Fibroblast of skin of back (primary cell): ENCODE results near the gene ARRB1. TPM values are rescaled to one million over a fixed set of nuclear protein-coding genes. Genes with fewer than 3 reads are reported as not detected.
"Not testable (repeated sequence)": the region's sequence is repeated elsewhere in the genome, so short reads cannot be mapped to it uniquely, and the experiment has no call there.

Experiments used
- DNase-seq: peaks from one replicate; pipeline ENCODE4 v3.0.0-alpha.2; 2013
- polyA plus RNA-seq, 2 experiments: library from polyadenylated mRNA; unstranded; fragments of 120-200 nt; gene quantifications; one replicate each; pipeline ENCODE4 v1.2.1, GENCODE V29; 2013; ENCODE audit not compliant: insufficient read length in 2 of 2

The ARRB1 gene
- polyA plus RNA-seq (2013, experiment 1 of 2; ENCODE audit: insufficient read length): 3.8 TPM
- polyA plus RNA-seq (2013, experiment 2 of 2; ENCODE audit: insufficient read length): 5.0 TPM

DNA sequence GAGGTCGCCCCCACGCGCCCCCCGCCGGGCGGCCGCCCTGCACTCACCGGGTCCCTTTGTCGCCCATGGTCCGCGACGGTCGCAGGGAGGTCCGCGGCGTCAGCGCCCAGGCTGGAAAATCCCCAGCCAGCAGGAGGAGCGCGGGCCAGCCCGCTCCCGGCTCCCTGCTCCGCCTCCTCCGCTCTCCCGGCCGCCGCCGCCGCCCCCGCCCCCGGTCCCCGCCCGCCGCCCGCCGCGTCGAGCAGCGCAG, at the start of gene ARRB1:
Gene ARRB1 (minus strand): TSS at position 121 of the 250 bp plus-strand sequence. CDS start 54 bp downstream, at position 67.
- peak; percentile 46 for DNase-seq

DNA sequence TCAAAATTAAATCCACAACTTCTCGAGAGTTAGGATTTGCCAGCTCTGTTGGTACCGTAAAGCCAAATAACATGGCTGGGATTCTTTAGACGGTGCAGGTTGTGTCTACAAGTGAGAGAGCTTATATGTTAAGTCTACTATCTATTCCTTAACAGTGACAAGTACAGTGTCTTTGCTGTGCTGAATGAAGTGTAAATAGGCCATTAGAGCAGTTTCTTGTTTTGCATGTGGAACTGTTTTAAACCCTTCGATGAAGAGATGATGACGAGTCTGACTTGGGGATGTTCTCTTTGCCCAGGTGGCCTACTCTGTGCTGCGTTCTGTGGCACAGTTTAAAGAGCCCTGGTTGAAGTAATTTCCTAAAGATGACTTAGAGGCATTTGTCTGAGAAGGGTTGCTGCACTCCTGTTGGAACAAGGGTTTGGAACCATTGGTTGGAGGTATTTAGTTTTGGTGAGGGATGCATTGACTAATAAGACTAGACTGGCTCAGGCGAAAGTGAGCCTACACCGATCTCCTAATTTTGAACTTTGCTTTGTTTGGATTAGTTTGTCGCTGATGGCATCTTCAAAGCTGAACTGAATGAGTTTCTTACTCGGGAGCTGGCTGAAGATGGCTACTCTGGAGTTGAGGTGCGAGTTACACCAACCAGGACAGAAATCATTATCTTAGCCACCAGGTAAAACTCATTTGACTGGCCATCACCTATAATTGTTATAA, 48.8 kb upstream of the ARRB1 start:
- no peak for DNase-seq

DNA sequence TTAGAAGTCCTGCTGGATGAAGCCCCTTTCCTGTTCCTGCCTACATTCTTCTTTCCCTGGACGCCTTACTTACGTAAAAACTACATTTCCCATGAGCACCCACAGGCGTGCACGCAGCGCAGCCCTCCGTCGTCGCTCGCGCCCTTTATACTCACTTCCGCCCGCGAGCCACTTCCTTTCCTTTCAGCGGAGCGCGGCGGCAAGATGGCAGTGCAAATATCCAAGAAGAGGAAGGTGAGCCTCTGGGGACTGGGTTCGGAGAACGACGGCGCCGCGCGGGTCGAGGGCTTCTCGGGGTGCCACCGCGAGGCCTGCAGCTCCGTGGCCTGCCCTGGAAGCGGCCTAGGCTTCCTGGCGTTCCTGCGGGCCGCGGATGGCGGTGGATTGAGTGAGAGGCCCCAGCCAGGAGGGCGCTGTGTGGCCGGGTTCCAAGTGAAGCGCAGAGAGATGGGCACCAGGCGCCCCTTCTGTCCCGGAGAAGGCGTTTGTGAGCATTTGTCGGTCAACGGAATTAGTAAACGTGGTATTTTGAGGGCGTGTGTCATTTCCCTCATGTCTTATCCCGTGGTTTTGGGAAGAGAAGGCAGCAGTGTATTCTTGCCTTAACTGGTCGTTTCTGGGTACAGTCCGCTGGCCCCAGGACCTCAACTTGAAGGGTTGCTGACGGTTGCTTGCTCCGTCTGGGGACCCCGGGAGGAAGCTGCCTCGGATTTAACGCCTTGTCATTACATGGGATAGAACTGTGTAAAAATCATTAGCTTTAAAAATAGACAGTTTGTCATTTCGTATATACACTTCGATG, 48.1 kb upstream of the ARRB1 start, which contains the start of gene RPS3:
Gene RPS3 (plus strand): TSS at position 175 of the 802 bp plus-strand sequence. CDS start 30 bp downstream, at position 205.
- peak; percentile 92 for DNase-seq

DNA sequence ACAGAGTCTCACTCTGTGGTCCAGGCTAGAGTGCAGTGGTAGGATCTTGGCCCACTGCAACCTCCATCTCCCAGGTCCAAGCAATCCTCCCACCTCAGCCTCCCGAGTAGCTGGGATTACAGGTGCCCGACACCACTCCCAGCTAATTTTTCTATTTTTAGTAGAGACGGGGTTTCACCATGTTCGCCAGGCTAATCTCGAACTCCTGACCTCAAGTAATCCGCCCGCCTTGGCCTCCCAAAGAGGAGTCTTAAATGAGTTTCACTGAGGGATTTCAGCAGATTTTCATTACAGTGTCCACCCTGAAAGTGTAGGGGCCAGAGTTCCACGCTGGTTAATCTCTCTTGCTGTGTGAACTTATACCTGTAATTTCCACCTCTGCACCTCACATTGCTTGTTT, 47.4 kb upstream of the ARRB1 start:
- DNase-seq: no peak

DNA sequence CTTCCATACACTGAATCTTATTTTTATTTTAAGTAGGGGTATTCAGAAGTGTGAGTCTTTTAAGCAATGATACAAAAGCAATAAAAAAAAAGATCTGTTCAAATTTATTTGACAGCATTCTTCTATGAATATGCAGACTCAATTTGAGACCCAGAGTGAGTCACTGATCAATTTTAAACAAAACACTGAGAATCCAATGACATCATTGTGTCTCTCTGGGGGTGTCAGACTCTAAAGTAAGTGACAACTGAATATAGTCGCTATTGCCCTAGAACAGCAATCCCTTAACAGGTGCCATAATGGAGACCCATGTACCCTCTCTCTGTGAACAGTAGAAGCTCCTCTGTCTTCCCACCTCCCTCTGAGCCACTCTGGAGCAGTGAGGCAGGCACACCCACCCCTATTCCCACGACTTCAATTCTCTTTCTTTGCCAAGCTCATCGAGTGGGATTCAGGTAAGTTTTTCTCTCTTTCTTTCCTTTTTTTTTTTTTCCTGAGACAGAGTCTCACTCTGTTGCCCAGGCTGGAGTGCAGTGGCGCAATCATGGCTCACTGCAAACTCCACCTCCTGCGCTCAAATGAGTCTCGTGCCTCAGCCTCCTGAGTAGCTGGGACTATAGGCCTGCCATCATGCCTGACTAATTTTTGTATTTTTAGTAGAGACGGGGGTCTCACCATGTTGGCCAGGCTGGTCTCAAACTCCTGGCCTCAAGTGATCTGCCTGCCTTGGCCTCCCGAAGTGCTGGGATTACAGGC, 42.8 kb upstream of the ARRB1 start:
- peak; percentile 43 for DNase-seq

DNA sequence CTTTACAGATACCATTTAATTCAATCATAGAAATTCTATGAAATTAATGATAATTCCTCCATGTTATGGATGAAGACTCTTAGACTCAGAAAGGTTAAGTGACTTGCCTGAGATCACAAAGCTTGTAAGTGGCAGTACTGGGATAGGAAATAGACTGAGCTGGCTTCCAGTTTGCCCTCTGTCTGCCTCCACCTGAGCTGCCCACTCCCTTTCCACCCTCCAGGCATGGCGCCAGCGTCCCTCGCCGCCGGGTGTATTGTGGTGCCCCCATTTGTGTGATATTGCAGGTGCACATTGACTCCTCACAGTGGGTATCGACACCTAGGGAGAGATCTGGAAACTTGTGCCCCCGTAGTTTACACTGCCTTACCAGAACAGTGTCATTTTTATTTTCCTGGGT, 38.5 kb upstream of the ARRB1 start:
- no peak for DNase-seq

DNA sequence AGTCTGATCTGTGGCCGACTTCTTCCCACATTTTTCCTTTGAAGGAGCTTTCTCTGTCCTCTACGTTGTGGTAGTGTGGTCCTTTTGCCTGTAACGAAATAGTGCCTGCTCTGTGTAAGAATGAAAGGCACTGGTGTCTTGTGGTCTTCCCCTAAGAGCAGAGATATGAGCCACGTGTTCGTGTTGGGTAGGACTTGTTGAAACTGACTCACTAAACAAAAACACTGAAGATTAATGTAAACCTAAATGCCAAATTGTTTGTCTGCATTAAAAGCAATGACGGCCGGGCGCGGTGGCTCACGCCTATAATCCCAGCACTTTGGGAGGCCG, 37.8 kb upstream of the ARRB1 start:
- DNase-seq: no peak

DNA sequence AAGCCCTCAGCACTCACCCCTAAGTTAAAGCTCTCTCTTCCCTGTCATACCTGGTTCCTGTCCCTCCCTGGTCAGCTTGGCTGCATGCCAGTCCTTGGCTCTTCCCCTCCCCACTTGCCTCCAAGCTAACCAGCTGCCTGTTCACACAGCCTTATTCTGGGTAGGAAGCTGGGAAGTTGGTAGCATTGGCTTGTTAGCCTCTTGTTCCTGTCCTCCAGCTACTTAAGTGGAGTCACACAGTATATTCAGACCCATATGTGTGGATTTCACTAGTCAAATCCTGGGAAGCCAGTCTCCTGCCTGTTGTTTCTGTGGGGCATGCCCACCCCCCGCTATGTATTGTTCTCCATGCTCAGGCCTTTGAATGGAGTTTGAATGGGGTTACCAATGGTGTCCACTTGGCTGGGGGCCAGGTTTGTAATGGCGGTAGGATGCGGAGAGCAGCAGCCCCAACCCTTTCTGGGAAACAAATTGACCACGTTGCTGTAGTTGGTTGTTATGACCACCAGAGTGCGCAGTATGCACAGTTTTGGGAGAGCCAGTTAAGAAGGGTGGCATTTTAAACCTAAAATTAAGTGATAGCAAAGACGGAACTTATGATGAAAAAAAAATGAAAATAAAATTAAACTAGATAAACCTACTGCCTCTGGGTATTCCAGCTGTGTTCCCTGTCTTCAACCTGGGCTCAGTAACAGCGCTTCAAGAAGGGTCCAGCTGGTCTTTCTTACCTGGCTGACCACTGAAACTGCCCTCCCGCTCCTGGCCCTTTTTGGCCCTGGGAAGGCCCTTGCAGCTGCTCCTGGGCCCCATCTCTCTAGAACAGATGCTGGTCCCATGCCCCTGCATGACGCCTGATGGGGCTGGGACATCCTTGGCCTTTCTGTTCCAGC, 37.2 kb upstream of the ARRB1 start:
- DNase-seq: peak; percentile 78

DNA sequence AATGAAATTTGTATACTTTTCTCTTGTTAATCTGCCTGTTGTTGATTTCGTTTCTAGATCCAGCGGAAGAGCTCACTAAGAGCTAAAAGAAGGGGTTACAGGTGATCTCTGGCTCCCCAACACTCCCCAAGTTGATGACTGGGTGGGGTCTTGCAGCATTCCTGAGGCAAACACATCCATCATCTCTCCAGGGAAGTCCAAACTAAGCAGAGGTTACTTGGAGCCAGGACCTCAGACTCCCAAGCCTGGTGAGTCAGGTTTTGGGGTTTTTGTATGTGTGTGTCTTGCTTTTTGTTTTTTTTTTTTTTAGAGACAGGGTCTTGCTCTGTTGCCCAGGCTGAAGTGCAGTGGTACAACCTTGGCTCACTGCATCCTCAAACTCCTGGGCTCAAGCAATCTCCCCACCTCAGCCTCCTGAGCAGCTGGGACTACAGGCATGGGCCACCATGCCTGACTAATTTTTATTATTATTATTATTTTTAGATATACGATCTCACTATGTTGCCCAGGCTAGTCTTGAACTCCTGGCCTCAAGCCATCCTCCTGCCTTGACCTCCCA, 36.4 kb upstream of the ARRB1 start:
- peak; percentile 31 for DNase-seq

DNA sequence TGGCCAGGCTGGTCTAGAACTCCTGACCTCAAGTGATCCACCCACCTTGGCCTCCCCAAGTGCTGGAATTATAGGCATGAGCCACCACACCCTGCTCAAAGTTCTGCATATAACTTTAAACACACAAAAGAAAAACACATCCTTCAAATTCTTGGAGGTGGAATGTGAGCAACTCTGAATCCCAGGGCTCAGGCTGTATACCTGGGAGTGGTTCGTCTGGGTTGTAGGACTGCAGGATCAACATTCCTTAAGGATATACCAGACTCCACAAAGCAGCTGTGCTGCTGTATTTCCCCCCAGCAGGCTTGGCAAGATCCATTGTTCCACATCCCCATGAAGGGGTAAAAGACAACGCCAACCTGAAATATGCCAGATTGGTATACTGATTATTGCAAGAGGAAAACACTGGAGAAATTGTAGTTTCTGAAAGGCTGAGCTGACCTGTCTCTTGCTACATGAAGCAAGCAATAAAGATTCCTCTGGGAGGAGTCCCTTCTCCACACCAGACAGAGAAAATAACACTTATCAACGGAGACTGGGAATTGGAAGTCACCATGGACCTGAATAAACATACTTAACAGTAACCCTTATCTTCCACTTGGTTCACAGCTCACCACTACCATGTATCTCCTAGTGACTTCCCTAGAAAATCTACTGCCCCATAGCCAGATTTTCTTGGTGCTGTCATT, 35.6 kb upstream of the ARRB1 start:
- peak; percentile 66 for DNase-seq

DNA sequence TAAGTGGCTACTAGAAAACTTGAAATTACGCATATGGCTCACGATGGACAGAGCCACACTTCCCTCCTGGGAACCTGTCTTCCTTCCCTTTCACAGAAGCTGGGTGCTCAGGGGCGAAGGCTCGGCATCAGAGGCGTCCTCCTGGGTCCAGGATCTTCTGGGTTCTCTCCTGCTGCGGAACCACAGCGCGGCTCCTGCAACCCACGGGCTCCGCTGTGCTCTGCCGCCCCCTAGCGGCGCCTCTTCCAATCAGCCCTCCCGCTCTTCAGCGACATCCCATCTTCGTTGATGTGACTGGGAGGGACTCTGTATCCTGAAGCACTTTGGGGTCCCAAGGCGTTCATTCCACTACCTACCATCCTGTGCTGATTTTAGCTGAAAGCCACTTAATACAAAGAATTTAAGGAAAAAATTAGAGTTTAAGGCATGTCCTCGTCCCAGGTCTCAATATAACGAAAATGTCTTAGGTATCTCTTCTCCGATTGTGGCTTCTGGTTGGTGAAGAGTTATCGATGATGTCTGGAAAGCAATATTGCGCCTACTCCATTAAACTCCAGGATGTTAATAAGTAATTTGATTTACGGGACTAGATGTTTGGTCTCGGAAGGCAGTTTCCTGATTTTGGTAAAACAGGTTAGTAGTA, 33.1 kb upstream of the ARRB1 start:
- peak; percentile 53 for DNase-seq

DNA sequence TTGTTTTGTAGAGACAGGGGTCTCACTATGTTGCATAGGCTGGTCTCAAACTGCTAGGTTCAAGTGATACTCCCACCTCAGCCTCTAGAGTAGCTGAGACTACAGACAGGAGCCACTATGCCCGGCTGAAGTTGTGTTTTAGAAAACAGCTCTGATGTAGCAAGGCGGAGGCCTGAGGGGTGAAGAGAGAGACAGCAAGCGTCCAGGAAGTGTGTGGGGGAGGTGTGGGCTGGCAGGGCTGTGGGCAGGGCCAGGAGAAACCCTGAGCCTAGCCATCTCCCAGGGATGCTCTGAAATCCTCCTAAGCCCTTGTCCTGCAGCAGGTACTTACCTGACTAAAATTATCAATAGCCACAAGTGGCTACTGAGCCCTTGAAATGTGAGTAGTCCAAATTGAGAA, 31.8 kb upstream of the ARRB1 start:
- DNase-seq: no peak

DNA sequence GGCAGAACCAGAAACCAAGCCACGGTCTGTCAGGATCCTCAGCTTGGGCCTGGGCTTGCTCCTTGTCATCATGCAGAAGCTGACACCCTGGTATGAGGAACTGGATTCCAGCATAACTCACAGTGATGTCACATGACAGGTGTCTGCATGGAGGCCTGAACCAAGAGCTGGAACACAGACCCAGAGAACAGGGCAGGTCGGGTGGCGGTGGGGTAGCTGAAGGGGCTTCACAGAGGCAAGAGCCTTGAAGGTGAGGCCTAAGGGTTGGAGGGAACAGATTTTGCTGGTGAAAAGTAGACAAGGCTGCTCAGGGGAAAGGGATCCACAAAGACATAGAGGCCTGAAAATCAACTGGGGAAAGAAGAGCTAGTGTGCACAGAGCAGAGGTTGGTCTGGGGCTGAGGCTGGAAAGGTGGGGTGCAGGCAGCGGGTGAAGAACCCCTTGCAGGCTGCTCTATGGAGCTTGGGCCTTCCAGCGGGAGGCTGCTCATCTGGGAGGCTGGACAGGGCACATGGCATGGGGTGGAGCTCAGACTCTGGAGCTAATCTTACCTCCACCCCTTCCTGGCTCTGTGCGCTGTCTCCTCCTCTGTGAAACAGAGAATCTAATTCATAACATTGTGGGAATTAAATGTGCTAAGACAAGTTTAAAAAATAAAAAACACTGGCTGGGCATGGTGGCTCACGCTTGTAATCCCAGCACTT, 29.4 kb upstream of the ARRB1 start:
- DNase-seq: no peak

DNA sequence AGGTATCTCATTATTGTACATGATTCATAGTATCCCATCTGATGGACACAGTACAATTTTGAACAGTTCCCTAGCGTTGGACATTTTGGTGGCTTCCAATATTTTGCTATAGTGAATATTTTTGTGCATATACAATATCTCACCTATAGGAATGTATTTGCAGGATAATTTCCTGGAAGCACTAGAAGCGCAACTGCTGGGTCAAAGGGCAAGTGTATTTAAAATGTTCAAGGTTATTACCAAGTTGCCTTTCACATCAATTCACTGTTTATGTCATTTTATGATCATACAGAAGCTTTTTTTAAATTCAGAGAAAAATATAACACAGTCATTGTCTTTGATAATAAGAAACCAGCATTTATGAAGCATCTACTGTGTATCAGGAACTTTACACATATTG, 28.8 kb upstream of the ARRB1 start:
- DNase-seq: no peak

DNA sequence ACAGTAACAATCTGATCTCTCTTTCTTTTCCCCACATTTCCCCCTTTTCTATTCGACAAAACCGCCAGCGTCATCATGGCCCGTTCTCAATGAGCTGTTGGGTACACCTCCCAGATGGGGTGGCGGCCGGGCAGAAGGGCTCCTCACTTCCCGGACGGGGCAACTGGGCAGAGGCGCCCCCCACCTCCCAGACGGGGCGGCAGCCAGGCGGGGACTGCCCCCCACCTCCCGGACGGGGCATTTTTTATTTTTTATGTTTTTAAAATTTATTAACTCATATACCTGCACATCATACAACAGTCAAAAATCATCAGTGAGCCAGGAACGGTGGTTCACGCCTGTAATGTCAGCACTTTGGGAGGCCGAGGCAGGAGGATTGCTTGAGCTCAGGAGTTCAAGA, 27.3 kb upstream of the ARRB1 start:
- not testable (repeated sequence) for DNase-seq

DNA sequence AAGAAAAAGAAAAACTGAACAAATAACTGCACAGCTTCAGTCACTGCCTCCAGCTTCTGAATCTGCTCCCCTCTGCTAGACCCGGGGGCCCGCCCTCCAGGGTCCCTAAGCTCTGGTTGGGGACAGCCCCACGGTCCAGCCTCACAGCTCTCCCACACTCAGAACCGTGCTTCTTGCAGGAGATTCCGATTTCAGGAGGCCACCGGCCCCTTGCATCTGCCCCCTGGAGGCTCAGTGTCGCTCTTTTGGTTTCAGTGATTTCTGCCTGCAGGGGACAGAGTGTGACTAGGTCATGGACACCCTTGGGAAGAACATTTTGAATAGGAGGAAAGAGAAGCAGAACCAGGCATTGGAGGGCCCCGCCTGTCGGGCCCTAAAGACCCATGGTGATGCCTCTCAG, 24.7 kb upstream of the ARRB1 start:
- DNase-seq: no peak

DNA sequence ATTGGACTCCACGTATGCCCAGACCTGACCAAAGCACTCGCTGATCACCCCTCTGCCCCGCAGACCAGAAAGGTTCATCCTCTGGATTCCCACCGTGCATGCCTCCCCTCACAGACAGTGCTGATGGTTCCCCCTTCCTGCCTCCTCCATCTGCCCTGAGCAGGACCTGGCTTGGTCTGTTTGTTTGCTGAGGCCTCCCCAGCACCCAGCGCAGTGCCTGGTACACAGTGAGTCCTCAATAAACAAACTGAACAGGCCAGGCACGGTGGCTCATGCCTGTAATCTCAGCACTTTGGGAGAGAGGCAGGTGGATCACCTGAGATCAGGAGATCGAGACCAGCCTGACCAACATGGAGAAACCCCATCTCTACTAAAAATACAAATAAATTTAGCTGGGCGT, 24.2 kb upstream of the ARRB1 start:
- no peak for DNase-seq

DNA sequence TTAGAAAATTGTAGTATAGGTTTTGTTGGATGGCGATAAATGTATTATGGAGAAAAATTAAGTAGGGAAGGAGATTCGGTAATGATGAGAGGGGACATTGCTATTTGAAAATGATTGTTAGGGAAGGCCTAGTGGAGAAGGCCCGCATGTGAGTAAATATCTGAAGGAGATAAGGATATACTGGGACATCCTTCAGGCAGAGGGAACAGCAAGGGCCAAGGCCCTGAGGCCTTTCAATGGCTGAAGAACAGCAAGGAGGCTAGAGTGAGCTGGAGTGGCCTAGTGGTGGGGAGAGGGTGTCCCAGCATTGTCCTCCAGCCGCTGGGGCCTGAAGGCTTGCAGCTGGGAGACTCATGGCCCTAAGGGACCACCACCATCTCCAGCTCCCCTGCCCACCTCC, 23.2 kb upstream of the ARRB1 start:
- no peak for DNase-seq

DNA sequence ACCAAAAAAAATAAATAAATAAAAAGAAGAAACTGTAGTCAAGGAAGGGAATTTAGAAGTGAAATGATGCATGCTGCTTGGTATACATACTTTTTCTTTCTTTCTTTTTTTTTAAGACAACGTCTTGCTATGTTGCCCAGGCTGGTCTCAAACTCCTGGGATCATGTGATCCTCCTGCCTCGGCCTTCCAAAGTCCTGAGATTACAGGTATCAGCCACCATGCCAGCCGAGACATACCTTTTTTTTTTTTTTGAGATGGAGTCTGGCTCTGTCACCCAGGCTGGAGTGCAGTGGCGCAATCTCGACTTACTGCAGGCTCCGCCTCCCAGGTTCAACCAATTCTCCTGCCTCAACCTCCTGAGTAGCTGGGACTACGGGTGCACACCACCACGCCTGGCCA, 21.7 kb upstream of the ARRB1 start:
- DNase-seq: no peak
